NB4 (cell line): ENCODE measurements around the gene PAX1.

ENCODE experiments used
- DNase-seq: peaks from one replicate; pipeline ENCODE4 v3.0.0; 2010; ENCODE audit warnings: low read depth
- H3K4me3 ChIP-seq: one replicate; pipeline ENCODE4 v1.5.1; 2011; ENCODE audit warnings: mild to moderate bottlenecking, low read depth, low read length, moderate library complexity
- MYC ChIP-seq: IDR thresholded peaks from 2 replicates; pipeline ENCODE4 v1.6.1; 2011; ENCODE audit warnings: low read depth, low read length
- POLR2A ChIP-seq: IDR thresholded peaks from 2 replicates; pipeline ENCODE4 v1.6.1; 2011; ENCODE audit warnings: mild to moderate bottlenecking; ENCODE audit not compliant: insufficient read length; ENCODE audit errors: extremely low read depth
- TF ChIP-seq, protein P1 (sequence below): IDR thresholded peaks from one replicate; pipeline ENCODE4 v1.5.1; 2012; ENCODE audit warnings: low read depth, low read length
- TF ChIP-seq, protein P2 (sequence below): IDR thresholded peaks from 2 replicates; pipeline ENCODE4 v1.6.1; 2011; ENCODE audit warnings: low read depth, low read length

Gene PAX1

DNA sequence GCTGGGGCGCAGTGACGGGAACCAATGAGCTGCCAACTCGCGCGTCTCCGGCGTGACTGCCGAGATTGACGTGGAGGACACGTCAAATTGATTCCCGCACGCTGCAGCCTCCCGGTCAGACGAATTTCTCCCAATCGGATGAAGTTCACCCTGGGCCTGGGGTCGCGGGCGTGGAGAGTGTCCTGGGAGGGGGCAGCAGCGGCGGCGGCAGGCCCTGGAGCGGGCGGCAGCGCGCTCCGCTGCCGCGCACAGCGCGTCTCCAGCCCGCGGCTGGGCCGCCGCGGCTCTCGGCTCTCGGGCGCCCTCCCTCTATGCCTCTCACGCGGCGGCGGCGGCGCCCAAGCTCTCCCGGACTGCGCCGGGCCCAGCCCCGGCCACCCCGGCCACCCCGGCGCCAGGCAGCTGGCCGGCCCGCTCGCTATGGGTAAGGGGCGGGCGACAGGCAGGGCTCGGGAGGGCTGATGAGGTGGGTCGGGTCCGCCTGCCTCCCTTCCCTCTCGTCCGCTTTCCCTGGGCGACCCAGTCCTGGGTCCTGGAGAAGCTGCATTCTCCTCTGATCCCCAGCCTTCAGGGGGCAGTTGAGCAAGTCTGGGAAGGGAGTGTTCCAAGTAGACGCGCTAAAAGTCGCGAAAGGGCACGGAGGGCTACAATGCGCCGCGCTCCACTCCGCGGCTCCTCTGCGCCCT lies at the start of gene PAX1:
TSS of gene PAX1 (plus strand) at position 90 of the 686 bp plus-strand sequence. CDS start at position 139, 49 bp downstream.
- no peak for DNase-seq

DNA sequence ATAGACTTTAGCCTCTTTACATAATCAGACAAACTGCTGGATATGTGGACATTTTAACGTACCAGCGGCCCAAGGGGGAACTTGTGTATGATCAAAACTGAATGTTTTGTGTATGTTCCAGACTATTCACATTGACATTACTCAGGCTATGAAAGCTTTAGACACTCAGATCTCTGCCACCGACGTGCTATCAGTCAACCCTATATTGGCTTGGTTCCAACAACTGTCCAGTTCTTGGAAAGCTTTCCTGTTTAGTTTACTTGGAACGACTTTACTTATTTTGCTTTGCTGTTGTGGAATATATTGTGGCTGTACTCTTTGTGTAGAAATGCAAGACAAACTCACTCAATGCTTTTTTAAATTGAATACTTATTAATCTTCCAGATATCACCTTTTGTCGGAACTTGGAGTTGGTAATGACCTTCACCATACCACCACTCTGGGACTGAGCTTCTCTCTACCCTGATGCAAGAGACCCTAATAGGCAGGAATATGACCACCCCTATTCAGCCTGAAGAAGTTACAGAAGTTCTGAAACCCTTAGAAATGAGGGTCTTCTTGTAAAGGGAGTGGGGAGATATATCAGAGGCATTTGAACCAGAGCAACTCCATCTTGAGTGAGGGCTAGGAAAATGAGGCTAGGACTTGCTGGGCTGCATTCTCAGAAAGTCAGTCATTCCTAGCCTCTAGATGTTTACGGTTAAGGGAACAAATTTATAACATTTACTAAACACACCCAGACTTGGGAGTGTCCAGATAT lies 49.0 kb upstream of the PAX1 start:
- no peak overlapping the region for H3K4me3 ChIP-seq
- TF ChIP-seq, protein P1, sequence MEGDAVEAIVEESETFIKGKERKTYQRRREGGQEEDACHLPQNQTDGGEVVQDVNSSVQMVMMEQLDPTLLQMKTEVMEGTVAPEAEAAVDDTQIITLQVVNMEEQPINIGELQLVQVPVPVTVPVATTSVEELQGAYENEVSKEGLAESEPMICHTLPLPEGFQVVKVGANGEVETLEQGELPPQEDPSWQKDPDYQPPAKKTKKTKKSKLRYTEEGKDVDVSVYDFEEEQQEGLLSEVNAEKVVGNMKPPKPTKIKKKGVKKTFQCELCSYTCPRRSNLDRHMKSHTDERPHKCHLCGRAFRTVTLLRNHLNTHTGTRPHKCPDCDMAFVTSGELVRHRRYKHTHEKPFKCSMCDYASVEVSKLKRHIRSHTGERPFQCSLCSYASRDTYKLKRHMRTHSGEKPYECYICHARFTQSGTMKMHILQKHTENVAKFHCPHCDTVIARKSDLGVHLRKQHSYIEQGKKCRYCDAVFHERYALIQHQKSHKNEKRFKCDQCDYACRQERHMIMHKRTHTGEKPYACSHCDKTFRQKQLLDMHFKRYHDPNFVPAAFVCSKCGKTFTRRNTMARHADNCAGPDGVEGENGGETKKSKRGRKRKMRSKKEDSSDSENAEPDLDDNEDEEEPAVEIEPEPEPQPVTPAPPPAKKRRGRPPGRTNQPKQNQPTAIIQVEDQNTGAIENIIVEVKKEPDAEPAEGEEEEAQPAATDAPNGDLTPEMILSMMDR, result no peak
- TF ChIP-seq, protein P2, sequence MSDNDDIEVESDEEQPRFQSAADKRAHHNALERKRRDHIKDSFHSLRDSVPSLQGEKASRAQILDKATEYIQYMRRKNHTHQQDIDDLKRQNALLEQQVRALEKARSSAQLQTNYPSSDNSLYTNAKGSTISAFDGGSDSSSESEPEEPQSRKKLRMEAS, result no peak
- no peak for TF ChIP-seq POLR2A
- no peak for TF ChIP-seq MYC
- no peak for DNase-seq

More for the DNA sequence above, at the start of gene PAX1:
- TF ChIP-seq MYC, result no peak
- TF ChIP-seq, protein P2, result no peak
- TF ChIP-seq, protein P1, result no peak
- TF ChIP-seq POLR2A, result no peak
- H3K4me3 ChIP-seq, result no peak within 1 kb of the TSS

DNA sequence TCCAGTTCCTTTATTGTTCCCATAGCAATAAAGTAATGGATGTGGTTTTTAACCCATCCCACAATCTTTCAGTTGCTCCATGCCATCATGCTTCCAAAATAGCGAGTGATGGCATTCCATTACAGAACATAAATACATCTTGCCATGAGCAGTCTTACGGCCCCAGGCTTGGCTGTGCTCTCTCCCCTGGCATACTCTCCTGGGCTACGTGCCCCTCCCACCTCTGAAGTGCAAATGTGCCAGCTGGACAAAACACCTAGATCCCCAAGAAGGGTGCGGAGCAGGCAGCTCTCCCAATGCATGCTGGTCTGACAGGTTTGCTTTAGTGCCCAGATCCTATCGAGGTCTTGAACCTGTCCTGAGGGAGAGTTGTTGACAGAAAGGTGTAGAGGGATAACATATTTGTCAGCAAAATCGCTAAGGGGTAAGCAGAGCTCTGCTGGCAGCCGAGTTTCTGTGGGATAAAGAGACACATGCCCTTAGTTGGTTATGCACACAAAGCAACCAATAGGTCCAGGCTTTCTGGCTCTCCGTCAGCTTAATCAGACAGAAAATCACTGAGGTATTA lies 43.9 kb upstream of the PAX1 start:
- no peak overlapping the region for H3K4me3 ChIP-seq
- DNase-seq, result no peak
- TF ChIP-seq, protein P2, result no peak
- TF ChIP-seq, protein P1, result no peak
- TF ChIP-seq POLR2A (no peak), MYC (no peak)

DNA sequence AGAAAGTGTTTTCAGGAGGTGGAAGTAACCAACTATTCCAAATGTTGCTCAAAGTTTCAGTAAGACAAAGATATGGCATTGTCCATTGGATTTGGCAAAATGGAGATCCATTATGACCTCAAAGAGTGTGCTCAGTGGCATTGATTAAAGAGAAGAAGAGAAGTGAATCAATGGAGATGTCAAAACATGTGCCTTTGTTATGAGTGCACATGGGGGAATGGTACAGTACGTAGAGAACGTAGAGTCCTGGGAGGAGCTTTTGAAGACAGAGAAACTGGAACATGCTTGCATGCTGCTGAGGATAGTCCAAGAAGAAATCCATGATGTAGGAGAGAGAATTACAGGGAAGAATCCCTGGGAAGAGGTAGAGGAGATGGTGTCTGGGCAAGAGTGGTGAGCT lies 42.0 kb upstream of the PAX1 start:
- H3K4me3 ChIP-seq, result no peak overlapping the region
- DNase-seq, result no peak
- TF ChIP-seq, protein P1, result no peak
- TF ChIP-seq, protein P2, result no peak
- TF ChIP-seq POLR2A (no peak), MYC (no peak)

DNA sequence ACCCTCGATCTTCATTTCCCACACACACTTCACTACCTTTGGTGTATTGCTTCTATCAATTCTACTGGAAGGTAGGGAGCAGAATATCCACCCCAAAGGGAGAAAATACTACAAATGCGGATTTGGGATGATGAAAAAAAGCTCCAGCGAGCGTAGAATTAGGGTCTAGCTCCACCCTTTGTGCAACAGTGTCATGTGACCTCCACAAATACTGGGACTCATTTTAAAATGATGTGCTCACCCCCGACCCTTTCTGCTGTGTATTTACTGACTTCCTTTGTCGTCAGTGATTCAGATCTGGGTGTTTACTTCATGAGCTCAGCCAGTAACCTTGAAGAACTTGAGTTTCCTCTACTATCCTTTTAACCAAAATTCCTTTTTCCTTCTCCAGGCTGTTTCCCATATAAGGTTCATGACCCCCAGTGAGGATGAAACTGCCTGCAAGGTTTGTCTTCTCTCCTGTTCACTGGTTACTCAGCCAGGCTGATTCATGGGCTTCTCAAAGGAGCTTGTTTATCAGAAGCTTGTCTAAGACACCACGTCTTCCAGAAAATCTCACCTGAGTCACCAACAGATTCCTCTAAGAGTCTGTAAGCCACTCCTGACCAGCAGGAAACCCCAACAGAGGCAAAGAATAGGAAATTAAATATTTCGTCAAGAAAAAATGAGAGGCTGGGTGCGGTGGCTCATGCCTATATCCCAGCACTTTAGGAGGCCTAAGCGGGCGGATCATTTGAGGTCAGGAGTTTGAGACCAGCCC lies 39.6 kb upstream of the PAX1 start:
- DNase-seq, result no peak
- no peak overlapping the region for H3K4me3 ChIP-seq
- TF ChIP-seq, protein P2, result no peak
- no peak for TF ChIP-seq POLR2A
- TF ChIP-seq, protein P1, result no peak
- no peak for TF ChIP-seq MYC
